AG08395 (cell line): ENCODE data around the gene ERF.
A peak's percentile ranks its signal among the peaks of the same experiment; 100 is the strongest.

Experiments used
- DNase-seq: peaks from one replicate; pipeline ENCODE4 v3.0.0; 2012; ENCODE audit warnings: mixed read lengths, low spot score

The ERF gene

DNA sequence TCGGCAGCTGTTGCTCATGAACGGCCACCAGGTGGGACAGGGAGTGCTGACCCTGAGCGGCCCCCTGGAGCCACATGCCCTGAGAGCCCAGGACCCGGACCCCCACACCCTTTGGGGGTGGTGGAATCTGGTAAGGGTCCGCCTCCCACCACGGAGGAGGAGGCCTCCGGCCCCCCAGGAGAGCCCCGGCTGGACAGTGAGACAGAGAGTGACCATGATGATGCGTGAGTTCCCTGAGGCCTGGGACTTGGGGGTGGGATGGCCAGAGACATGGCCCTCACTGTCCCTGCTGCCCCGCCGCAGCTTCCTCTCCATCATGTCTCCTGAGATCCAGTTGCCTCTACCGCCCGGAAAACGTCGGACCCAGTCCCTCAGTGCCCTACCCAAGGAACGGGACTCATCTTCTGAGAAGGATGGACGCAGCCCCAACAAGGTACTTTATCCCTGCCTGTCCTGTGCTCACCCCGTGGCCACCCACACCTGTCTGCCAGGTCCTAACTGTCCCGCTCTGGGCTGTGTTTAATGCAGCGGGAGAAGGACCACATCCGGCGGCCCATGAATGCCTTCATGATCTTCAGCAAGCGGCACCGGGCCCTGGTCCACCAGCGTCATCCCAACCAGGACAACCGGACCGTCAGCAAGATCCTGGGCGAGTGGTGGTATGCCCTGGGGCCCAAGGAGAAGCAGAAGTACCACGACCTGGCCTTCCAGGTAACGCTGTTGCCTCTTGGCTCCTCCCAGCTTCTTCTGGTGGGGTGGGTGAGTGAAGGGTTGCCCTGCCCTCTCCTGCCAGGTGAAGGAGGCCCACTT, 32.3 kb upstream of the ERF start:
- no peak for DNase-seq

DNA sequence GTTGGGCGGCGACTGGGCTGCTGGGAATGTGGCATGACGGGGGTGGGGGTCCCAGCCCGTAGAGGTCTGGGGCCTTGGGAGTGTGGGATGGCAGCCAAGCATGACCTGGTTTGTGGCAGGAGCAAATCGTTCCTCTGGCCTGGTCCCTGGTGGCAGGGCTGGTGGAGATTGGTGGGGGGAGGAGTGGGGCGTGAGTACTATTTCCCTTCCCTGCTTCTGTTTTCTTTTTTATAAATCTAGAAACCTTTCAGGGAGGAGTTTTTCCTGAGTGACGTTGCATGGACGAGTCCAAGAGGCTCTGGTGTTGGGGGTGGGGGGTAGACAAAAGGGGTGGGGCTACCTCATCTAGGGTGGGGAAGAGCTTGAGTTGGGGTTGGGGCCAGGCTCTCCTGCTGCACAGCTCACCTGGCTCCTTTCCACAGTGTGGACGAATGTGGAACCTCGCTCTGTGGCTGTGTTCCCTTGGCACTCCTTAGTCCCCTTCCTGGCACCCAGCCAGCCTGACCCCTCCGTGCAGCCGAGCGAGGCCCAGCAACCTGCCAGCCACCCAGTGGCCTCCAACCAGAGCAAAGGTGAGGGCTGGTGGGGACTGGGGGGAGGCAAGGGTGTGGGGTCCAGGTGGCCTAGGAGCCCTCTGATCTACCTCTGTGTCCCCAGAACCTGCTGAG, 31.6 kb upstream of the ERF start:
- DNase-seq, result no peak

DNA sequence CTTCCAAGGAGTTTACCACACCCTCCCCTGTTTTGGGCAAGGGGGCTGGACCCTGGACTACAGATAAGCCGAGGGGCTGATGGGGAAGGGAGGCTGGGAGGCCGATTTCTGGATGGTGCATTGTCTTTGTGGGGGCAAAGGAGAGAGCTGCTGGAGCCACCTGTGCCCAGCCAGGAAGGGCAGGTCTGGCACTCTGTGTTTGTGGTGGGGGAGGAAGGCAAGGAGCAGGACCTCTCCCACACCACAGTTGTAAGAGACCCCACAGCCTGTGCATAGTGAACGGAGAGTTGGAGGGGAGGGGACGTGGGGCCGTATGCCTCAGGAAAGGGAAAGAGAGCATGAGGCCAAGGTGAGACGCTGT, 31.0 kb upstream of the ERF start:
- no peak for DNase-seq

DNA sequence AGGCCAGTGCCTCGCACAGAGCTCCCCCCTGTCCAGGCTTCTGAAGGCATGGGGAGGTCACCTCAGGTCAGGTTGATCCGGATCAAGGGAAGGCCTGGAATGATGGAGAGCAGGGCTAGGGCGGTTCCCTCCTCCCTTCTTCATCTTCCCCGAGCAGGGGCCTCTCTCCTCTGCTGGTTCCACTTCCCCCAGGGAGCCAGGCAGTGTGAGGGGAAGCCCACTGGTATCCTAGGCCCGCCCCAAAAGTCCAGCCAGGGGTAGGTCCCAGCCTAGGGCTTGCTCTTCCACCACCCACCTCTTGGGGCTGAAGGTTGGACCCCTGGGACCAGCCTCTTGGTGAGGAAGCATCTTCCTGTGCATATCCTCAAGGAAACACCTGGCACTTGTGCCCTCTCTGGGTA, 30.6 kb upstream of the ERF start:
- no peak for DNase-seq

DNA sequence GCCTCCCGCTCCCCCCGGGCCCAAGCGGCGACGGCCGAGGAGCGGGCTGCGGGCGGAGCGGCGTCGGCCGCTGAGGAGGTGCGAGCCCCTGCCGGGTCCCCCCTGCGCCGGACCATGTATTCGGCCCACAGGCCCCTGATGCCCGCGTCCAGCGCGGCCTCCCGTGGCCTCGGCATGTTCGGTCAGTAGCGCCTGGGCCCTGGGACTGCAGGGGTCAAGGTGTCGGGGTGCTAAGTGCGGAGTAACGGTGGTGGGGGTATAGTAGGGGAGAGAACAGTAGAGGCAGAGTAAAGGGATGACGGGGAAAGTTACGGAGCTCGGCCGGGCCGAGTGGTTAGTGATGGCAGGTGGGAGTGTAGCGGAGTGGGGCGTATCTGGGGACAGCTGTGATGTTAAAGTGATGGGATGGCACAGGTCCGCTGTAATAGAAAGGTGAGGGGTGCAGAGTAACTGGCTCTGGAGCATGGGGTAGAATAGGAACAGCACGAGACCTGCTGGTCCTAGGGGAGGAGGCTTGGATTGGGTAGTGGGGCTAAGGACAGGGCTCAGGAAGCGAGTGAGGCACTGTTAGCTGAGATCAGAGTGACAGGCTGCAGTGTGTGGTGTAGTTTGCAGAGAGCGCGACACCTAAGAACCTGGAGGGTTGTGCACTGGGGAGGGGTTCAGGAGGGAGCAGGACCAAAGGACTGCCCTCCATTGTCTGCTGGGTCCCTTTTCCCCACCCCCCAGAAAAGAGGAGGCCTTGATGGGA, 29.8 kb upstream of the ERF start:
- DNase-seq, result no peak

DNA sequence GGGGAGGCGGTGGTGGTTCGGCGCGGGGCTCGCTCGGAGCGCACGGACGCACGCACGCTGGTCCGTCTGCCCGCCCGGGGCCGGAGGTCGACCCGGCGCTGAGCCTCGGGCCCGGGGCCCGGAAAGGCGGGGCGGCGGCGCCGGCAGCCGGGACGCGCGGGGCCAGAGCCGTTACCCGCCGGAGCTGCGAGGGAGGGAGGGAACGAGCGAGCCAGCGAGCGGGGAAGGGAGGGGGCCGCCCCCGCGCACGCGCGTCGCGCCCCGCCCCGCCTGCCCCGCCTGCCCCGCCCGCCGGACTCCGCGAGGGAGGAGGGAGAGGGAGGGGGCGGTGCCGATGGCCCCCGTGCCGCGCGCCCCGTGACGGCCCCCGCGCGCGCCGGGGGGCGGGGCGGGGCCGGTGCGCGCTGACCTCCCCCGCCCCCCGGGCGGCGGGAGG, 29.2 kb upstream of the ERF start:
- DNase-seq, result peak; percentile 97

DNA sequence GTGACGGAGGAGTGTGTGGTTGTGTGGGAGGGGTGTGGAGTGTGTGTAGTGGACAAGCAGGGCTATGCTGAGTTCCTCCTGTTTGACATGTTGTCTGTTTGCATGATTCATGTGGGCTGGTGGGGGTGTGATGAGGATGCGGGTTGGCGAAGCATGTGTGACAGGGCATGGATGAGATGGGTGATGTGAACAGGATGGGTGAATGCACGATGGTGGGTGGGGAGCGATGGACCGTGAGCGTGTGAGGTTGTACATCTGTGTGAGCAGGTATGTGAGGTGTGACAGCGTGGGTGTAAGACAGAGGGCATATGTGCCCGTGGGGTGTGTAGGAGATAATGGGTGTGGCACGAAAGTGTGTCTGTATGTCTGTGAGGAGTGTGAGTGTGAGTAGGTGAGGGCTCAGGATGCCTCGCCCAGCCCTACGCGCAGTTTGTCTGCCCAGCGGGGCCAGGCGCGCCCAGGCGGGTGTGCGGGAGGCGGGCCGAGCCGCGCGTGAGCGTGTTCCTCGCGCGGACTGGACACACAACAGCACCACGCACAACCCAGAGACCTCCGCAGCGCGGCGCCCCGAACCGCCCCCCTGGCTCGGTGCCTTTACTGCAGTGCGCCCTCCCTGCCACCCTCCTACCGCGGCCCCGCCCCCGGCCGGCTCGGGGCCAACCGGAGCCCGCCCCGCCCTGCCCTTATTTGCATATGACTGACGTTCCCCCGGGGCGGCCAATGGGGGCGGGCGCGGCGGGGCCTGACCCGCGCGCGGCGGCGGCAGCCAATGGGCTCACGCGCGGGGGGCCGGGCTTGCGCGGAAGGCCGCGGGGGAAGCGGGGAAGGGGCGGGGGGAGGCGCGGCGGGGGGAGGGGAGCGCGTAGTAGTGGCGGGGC, 28.5 kb upstream of the ERF start:
- peak; percentile 97 for DNase-seq

DNA sequence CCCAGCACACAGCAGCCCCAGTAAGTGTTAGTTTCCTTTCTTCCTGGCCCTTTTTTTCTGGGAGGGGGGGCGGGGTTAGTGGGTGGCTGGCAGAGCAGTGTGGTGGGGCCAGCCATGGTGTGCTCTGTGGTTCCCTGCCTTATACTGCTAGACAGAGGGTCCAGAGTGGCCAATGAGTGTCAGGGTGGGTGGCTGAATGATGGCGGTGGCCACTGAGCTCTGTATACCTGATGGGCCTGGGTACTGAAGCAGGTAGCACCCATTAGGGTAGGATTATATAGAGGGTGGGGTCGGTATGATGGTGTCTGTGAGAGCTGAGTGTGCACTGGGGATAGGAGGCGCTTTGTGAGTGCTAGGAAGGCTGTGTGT, 27.9 kb upstream of the ERF start:
- no peak for DNase-seq

DNA sequence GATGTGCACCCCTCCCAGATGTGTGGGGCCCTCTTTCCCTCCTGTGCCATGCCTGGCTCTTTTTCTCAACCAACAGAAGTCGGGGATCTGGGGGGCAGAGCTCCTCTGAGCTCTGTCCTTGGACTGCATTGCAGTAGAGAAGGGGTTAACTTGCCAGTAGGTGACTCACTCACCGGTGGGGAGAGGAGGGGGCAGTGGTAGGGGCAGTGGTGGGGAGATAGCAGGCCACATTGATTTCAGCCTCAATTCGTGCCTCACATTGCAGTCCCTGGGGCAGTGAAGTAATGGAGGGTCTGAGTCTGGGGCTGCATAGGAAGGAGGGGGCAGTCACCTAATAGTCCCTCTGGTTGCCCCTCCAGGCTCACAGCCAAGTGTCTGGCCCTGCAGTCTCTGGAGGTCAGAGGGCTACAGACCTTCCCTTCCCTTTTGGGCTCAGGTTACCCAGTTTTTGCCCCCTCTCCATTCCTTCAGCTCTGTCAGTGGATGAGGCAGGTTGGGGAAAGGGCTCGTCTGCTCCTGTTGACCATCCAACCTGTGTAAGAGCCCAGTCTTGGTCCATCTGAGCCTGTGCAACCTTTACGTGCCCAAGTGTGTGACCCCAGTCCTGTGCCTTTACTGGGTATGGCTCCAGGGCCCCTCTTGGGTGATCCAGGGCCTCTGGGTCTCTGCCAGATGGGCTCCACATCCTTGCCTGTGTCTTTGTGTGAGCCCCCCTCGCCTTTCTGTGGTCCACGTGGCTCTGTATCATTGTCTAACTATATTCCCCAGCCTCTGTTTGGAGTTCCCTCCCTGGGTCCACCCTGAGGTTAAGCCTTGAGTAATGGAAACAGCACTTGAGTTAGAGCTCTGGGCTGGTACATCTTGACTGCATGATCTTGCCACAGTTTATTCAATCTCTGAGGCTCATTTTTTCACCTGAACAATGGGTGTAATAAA, 27.2 kb upstream of the ERF start:
- DNase-seq, result no peak

DNA sequence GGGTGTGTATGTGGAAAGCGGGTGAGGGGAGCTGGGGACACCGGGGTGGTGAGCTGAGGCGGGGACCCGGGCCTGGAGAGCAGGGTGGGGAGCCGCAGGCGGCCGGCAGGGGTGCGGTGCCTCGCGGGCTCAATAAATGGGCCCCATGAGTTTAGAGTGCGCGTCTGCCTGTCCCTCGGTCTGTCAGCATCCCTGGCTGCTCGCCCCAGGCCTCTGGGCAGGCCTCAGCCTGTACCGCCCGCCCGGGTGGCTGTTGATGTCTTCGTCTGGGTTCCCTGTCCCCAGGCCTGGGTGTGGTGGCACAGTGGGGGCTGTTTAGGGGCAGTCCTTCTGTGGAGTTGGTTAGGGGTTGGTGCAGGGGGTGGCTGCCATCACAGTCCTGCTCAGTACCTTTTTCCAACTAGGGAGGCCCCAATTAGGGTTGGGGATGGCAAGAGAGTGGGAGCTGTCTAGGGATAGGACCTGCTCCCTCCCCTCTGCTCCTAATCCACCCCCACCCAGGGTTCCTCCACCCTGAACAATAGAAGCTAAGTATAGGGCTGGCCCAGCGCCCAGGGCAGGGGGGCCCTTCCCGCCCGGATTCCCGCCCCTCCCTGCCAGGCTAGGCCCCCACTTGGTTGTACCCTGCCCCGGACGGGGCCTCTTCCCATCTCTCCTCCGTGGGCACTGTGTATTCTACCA, 26.4 kb upstream of the ERF start:
- no peak for DNase-seq

DNA sequence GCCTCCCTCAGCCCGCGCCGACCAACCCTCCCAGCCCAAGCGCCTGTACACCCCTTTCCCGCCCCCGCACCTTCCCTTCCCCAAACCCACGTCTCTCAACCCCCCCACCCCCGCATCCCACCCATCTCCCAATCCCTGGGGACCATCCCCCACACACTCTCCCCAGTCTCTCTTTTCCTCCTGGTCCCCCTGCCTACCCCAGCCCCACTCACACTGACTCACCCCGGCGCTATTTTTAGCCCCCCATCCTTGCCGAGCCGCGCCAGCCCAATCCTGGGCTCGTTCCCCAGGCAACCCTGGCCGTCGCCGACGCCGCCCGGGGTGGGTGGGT, 25.9 kb upstream of the ERF start:
- DNase-seq, result peak; percentile 47

DNA sequence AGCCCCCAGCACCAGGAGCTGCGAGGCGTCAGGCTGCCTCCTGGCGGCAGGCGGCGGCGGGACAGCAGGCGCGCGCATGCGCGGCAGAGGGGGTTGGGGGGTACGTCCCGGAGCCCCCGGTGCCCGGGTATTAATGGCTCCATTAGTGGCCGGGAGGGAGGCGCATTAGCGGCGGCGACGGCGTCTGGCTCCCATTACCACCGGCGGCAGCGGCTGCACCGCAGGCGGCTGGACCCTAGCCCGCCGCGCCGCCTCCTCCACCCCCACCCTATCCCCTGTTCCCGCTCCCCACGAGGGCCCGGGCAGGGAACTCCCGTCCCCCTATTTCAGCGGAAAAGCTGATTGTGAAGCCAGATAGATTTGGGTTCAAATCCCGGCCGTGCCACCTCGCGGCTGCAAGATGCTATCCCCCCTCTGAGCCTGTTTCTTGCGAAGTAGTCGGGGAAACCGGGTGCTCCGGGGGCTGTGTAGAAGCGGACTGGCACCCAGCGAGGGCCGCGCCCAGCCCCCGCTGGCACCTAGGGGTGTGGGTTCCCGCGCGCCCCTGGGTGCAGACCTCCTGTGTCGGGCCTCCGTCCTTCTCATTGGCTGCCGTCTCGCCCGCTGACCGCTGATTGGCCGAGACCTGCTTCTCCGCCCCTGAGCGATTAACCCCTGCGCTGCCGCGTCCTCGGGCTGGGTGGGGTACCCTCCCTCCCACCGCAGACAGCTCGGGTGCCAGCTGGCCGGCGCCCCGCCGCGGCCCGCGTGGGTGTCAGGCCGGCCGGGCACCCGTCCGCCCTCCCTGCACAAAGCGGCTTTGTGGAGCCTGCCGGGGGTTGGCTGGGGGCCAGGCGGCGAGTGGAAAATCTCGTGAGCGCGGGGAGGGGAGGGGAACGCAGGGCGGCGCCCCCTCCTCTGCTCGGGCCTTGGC, 25.2 kb upstream of the ERF start:
- peak; percentile 95 for DNase-seq

DNA sequence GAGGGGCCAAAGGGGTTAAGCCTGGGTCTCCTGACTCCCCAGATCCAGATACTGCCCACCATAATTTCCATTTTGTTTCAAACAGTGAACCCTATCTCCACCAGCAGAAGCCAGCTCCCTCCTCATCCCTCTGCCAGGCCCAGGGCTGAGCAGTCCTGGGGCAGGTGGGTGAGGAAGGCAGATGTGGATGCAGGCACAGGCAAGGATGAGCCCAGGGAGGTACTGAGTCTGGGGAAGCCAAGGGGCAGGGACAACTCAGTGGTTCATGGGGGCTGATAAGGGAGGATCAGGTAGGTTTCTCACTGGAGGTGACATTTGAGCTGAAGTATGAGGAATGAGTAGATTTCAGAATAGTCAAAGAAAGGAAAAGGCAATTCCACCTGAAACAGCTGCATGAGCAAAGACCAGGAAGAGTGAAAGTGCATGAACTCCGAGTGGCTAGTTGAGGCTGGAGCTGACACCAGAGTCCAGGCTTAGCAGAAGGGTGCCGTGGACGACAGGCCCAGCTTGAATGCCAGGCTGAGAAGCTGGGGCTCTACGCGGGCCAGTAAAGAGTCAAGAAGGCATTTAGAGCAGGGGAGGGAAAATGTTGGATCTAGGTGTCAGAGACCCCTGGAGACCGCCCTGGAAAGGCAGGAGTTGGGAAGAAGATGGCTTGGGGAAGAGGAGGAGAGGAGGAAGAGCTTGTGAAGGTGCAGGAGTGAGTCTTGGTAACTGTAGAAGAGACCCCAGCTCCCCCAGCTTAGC, 24.4 kb upstream of the ERF start:
- no peak for DNase-seq

DNA sequence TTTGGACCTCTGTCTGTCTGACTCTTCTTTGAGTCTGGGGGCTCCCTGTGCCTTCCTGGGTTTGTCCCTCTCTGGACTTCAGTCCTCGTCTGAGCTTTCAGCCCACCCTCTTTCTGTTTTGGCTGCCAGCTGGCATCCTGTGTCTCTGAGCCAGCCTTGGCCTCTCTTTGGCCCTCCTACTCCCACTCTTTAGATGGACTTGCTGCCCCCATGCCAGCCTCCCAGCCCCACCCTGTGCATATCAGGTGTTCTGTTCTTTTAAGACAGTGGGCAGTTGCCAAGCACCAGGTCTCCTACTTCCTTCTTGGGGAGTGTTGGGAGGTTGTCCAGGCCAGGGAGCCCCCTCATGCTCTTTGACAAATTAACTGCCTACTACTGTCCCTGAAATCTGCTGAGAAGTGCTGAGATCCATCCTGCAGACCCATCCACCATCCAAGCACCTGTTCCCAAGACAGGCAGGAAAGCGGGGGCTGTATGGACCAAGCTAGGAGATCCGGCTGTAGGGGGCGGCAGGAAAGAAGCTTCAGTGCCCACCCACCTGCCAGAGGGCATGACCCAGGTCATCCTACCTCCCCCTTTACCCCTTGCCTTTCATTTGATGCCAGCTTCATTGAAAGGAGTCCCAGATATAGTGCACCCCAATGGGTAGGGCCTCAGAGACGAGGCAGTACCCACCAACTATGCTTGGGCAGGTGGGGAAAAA, 23.7 kb upstream of the ERF start:
- DNase-seq, result no peak

DNA sequence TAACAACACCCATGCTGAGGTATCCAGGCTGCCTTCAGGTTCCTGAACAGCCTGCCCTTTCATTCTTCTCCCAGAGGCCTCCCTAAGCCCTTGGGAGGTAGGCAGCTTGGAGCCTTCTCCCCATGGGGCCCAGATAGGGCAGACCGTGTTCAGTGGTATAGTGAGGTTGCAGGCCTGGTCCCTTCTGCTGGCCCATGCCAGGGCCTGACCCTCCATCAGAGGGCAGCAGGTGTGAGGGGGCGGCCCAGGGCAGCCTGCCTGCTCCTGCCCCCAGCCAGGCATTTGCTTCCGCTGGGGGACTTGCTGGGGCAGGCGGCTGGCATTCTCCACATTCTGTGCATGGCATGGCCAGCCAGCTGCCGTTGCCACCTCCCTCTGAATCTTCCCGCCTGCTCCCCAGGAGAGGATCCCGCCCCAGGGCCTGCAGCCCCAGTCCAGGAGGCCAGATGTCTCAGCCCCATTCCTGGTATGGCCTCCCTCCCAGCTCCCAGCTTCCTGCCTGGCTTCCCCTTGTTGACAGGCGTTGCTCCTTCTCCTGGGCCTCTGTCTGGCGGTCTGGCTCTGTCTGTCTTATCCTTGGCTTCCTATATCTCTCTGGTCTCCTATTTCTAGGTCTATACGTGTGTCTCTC, 23.0 kb upstream of the ERF start:
- DNase-seq, result peak; percentile 43

DNA sequence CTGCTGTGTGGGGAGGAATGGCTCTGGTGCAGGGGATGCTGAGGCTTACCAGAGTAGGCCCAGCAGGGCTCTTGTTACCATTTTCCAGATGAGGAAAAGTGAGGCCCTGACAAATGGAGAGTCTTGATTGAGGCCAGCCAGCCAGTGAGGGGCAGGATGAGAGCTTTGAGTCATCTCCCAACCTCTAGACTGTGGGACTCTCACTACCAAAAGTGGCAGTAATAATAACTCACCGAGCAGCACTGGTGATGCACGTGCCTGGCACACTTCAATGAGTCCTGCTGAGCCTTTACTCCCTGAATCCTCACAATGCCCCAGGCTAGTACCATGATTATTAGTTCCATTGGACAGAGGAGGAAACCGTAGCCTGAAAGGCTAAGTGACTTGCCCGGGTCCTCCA, 21.9 kb upstream of the ERF start:
- DNase-seq, result no peak

DNA sequence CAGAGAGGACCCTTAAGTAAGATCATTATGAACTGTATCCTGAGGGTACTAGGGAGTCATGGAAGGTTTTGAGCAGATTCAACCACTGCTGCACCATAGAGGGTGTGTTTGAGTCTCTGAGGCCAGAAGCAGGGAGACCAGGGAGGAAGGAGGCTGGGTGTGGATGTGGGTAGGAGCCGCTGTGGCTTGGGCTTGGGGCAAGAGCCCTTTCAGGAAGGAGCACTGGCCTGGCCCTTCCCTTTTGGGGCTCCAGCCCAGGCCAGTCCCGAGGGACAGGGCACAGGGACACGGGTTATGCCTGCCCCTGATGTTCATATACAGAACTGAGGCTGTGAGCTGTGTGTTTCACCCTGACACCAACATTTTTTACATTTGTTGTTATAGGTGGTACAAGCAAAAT, 21.4 kb upstream of the ERF start:
- no peak for DNase-seq

DNA sequence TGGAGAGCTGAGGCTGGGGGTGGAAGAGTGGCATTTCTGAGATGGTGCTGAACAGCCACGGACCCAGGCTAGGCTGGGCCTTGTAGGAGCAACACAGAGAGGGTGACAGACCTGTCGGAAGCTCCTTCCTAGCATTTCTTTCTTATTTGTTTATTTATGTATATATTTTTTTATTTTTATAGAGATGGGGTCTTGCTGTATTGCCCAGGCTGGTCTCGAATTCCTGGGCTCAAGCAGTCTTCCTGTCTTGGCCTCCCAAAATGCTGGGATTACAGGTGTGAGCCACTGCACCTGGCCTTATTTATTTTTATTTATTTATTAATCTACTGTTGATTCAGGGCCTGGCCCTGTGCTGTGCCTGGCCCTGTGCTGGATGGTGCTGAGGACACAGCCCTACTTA, 20.6 kb upstream of the ERF start:
- DNase-seq, result no peak
